Peyer's patch (tissue), 4 donors: ENCODE measurements around the gene SAA2. TPM values are rescaled to one million over a fixed set of nuclear protein-coding genes. Genes with fewer than 3 reads are reported as not detected.
A peak's percentile ranks its signal among the peaks of the same experiment; 100 is the strongest.
"Not testable (repeated sequence)": the region's sequence is repeated elsewhere in the genome, so short reads cannot be mapped to it uniquely, and the experiment has no call there.

Source experiments
- DNase-seq, 3 donors: peaks; one replicate each; pipeline ENCODE4 v3.0.0-alpha.2; 2017 to 2019
- H3K27ac ChIP-seq, 4 donors: fragments of 200-600 bp; sonication (generic); one replicate each; pipeline ENCODE4 v1.5.1; 2016 to 2019
- H3K27me3 ChIP-seq, 2 donors: fragments of 200-600 bp; sonication (generic); one replicate each; pipeline ENCODE4 v1.5.1; 2019
- H3K36me3 ChIP-seq, 3 donors: fragments of 200-600 bp; sonication (generic); one replicate each; pipeline ENCODE4 v1.5.1; 2016 to 2019
- H3K4me1 ChIP-seq, 4 donors: fragments of 200-600 bp; sonication (generic); one replicate each; pipeline ENCODE4 v1.5.1; 2016 to 2019
- H3K4me3 ChIP-seq, 4 donors: fragments of 200-600 bp; sonication (generic); 1 replicate in 3 of 4; 2 replicates in 1 of 4; pipeline ENCODE4 v1.5.1; 2016 to 2019; ENCODE audit warnings: mild to moderate bottlenecking in 1 of 4
- H3K9me3 ChIP-seq, 4 donors: fragments of 200-600 bp; sonication (generic); one replicate each; pipeline ENCODE4 v1.5.1; 2016 to 2019; ENCODE audit warnings: mild to moderate bottlenecking in 1 of 4
- POLR2A ChIP-seq, 2 donors: fragments of 450-650 bp; IDR thresholded peaks; one replicate each; pipeline ENCODE4 v1.5.1; 2017; ENCODE audit warnings: antibody characterized with exemption in 2 of 2, mild to moderate bottlenecking in 2 of 2, moderate library complexity in 2 of 2
- total RNA-seq, 4 donors: library from RNA; depleted of rRNA; stranded (reverse); fragments of >200 nt; gene quantifications; one replicate each; pipeline ENCODE4 v1.1.0, GENCODE V29; 2016
- TF ChIP-seq, protein P1 (sequence below), 6 experiments: fragments of 450-650 bp in 4 of 6; fragments of 200-600 bp in 2 of 6; sonication (generic) in 1 of 6; IDR thresholded peaks; one replicate each; pipeline ENCODE4 v1.5.1; 2017 to 2019; ENCODE audit warnings: antibody characterized with exemption in 6 of 6, mild to moderate bottlenecking in 3 of 6, moderate library complexity in 1 of 6

The SAA2 gene
- total RNA-seq, 4 donors from 2014 or later = 3.9 TPM; not detected in 3

GRCh38 chr11:18280438-18281045 is 32.1 kb upstream of the SAA2 start:
- no peak overlapping the region for H3K4me3 ChIP-seq
- no peaks in the 10 kb centered on the region for H3K27me3 ChIP-seq
- H3K9me3 ChIP-seq = no peaks in the 10 kb centered on the region
- H3K27ac ChIP-seq = peak overlapping the region in 2 of 4 donors; percentile 24 to 50
- peaks cover 0 to 42% (median 3%) of the 10 kb centered on the region in 3 donors for H3K36me3 ChIP-seq
- no peak for DNase-seq
- H3K4me1 ChIP-seq = no peaks in the 10 kb centered on the region
- TF ChIP-seq, protein P1, sequence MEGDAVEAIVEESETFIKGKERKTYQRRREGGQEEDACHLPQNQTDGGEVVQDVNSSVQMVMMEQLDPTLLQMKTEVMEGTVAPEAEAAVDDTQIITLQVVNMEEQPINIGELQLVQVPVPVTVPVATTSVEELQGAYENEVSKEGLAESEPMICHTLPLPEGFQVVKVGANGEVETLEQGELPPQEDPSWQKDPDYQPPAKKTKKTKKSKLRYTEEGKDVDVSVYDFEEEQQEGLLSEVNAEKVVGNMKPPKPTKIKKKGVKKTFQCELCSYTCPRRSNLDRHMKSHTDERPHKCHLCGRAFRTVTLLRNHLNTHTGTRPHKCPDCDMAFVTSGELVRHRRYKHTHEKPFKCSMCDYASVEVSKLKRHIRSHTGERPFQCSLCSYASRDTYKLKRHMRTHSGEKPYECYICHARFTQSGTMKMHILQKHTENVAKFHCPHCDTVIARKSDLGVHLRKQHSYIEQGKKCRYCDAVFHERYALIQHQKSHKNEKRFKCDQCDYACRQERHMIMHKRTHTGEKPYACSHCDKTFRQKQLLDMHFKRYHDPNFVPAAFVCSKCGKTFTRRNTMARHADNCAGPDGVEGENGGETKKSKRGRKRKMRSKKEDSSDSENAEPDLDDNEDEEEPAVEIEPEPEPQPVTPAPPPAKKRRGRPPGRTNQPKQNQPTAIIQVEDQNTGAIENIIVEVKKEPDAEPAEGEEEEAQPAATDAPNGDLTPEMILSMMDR (IDR thresholded peaks at IDR 0.05) = no peak
- TF ChIP-seq POLR2A (IDR thresholded peaks at IDR 0.05) = no peak

GRCh38 chr11:18277565-18278271 is 29.2 kb upstream of the SAA2 start:
- TF ChIP-seq POLR2A (IDR thresholded peaks at IDR 0.05) = no peak
- TF ChIP-seq, protein P1 (IDR thresholded peaks at IDR 0.05) = no peak
- Histone ChIP-seq H3K4me1 (no peaks in the 10 kb centered on the region), H3K4me3 (no peak overlapping the region), H3K36me3 (peaks cover 0 to 25% (median 3%) of the 10 kb centered on the region in 3 donors), H3K9me3 (no peaks in the 10 kb centered on the region), H3K27me3 (no peaks in the 10 kb centered on the region), H3K27ac (no peak overlapping the region)
- DNase-seq = peak in 1 of 3 donors; percentile 50

DNA sequence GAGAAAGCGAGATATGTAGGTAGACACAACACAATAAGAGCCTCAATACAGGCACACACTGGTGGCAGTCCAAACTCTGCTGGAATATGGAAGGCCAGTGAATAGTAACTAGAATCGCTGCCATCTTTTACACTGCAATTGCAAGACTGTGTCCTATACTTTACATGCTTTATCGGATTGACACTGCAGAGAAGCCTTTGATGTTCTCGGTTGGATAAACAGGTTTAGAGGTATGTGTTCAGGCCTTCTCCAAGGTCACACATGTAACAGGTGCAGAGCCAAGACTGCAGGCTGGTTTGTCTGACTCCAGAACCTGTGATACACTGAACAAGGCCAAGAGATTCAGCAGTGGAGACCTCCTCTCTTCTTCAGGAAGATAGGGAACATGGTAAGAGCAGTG is 22.7 kb upstream of the SAA2 start:
- Histone ChIP-seq H3K27ac (no peak overlapping the region), H3K4me1 (no peaks in the 10 kb centered on the region), H3K4me3 (no peak overlapping the region), H3K9me3 (no peaks in the 10 kb centered on the region), H3K36me3 (no peaks in the 10 kb centered on the region), H3K27me3 (no peaks in the 10 kb centered on the region)
- no peak for TF ChIP-seq POLR2A (IDR thresholded peaks at IDR 0.05)
- TF ChIP-seq, protein P1 (IDR thresholded peaks at IDR 0.05) = no peak
- no peak for DNase-seq

GRCh38 chr11:18270102-18270501 is 21.6 kb upstream of the SAA2 start:
- Histone ChIP-seq H3K9me3 (no peaks in the 10 kb centered on the region), H3K4me3 (no peak overlapping the region), H3K27me3 (no peaks in the 10 kb centered on the region), H3K27ac (no peak overlapping the region), H3K36me3 (no peaks in the 10 kb centered on the region), H3K4me1 (no peaks in the 10 kb centered on the region)
- no peak for TF ChIP-seq POLR2A (IDR thresholded peaks at IDR 0.05)
- TF ChIP-seq, protein P1 (IDR thresholded peaks at IDR 0.05) = no peak
- DNase-seq = peak in 1 of 3 donors; percentile 43

DNA sequence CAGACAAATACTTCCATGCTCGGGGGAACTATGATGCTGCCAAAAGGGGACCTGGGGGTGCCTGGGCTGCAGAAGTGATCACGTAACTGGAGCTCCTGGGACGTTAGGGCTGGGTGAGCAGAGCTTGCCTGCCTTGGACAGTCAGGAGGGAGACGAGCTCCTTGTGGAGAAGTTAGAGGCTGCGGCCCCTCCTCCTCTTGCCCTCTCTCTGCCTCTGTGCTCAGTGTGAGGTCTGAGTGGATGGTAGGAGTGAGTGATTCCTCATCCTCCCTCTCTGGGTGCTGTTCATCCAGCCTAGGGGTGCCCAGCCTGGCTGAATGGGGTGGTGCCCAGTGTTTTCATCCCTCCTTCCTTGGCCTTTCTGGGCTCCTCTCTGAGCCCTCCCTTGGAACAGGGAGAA is 20.8 kb upstream of the SAA2 start:
- not testable (repeated sequence) for H3K9me3 ChIP-seq, H3K27ac ChIP-seq, H3K27me3 ChIP-seq, DNase-seq, H3K4me3 ChIP-seq, H3K36me3 ChIP-seq, H3K4me1 ChIP-seq

GRCh38 chr11:18267335-18268133 is 19.1 kb upstream of the SAA2 start:
- H3K4me3 ChIP-seq, H3K27me3 ChIP-seq, DNase-seq, H3K36me3 ChIP-seq, H3K4me1 ChIP-seq, H3K9me3 ChIP-seq: not testable (repeated sequence)
- H3K27ac ChIP-seq = peak overlapping the region in 3 of 4 donors; percentile 46 to 72 (median 55)
